ENCODE measurements around the gene SYNPO2. TPM values are rescaled to one million over a fixed set of nuclear protein-coding genes. Genes with fewer than 3 reads are reported as not detected.

Gene SYNPO2
- total and polyA plus RNA-seq, 2 donors (not counting 1 experiment from before 2014, with no cell fraction given): 0.03 to 0.20 TPM

- ATAC-seq (ENCODE audit: low read depth): no peak
- Histone ChIP-seq H3K27me3 (replicated peaks in 1 of 4; ENCODE audit: control extremely low read depth in 1 of 4, control insufficient read depth in 3 of 4, insufficient read depth in 4 of 4, low read length in 3 of 4) (no peaks in the 10 kb centered on the region), H4K20me1 (ENCODE audit: control insufficient read depth, insufficient read depth, low read length, poor library complexity, severe bottlenecking) (no peaks in the 10 kb centered on the region), H3K36me3 (replicated peaks in 1 of 2; ENCODE audit: control extremely low read depth in 1 of 2, control insufficient read depth in 1 of 2, extremely low read depth in 1 of 2, insufficient read depth in 2 of 2, low read length in 1 of 2) (no peaks in the 10 kb centered on the region), H3K27ac (ENCODE audit: low read length in 2 of 2) (no peak overlapping the region), H3K4me1 (ENCODE audit: control insufficient read depth in 2 of 2, insufficient read depth in 2 of 2, low read length in 2 of 2) (no peaks in the 10 kb centered on the region), H3K4me3 (ENCODE audit: control extremely low read depth in 1 of 5, extremely low read depth in 1 of 5, insufficient read depth in 1 of 5, low read depth in 2 of 5, low read length in 4 of 5) (no peak overlapping the region), H3K79me2 (ENCODE audit: control insufficient read depth, insufficient read depth, low read length) (no peaks in the 10 kb centered on the region), H3K9me3 (ENCODE audit: control extremely low read depth in 1 of 3, control insufficient read depth in 2 of 3, insufficient read depth in 1 of 3, low read length in 2 of 3) (no peaks in the 10 kb centered on the region), H3K4me2 (replicated peaks; ENCODE audit: low read depth, low read length, poor library complexity, severe bottlenecking) (no peak overlapping the region), H2AFZ (ENCODE audit: insufficient read depth, low read depth, low read length, poor library complexity, severe bottlenecking) (no peak overlapping the region), H3K9ac (ENCODE audit: low read length) (no peak overlapping the region)
- no peaks in the 10 kb centered on the region for H3K9me3 Mint-ChIP-seq (ENCODE audit: insufficient read depth)
- peaks cover 17% of the 10 kb centered on the region for H3K27me3 Mint-ChIP-seq
- intact Hi-C loops (cut with micrococcal nuclease): no loop called here
- no peak for TF ChIP-seq EZH2 (IDR thresholded peaks at IDR 0.05; ENCODE audit: borderline replicate concordance, insufficient read depth, low read depth, low read length, poor library complexity, severe bottlenecking)
- TF ChIP-seq, protein P1, sequence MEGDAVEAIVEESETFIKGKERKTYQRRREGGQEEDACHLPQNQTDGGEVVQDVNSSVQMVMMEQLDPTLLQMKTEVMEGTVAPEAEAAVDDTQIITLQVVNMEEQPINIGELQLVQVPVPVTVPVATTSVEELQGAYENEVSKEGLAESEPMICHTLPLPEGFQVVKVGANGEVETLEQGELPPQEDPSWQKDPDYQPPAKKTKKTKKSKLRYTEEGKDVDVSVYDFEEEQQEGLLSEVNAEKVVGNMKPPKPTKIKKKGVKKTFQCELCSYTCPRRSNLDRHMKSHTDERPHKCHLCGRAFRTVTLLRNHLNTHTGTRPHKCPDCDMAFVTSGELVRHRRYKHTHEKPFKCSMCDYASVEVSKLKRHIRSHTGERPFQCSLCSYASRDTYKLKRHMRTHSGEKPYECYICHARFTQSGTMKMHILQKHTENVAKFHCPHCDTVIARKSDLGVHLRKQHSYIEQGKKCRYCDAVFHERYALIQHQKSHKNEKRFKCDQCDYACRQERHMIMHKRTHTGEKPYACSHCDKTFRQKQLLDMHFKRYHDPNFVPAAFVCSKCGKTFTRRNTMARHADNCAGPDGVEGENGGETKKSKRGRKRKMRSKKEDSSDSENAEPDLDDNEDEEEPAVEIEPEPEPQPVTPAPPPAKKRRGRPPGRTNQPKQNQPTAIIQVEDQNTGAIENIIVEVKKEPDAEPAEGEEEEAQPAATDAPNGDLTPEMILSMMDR (IDR thresholded peaks at IDR 0.05): no peak
- CTCF ChIA-PET: interaction anchor here (1.5 kb wide), 1 partner anchor 15 kb away, joined by 3 read pairs; no protein-coding TSS in a partner anchor
- 60% methylated on average over 4 of the region's 5 CpGs for WGBS (ENCODE audit: insufficient coverage)
- H3K4me3 Mint-ChIP-seq: no peak overlapping the region
- H3K27ac Mint-ChIP-seq: no peak overlapping the region
- no peak for DNase-seq
- POLR2A ChIA-PET: no interaction called here
- peaks cover 9% of the 10 kb centered on the region for H3K4me1 Mint-ChIP-seq
These were observed 105.4 kb downstream of the SYNPO2 start for GRCh38 chr4:118994030-118994429.

DNA sequence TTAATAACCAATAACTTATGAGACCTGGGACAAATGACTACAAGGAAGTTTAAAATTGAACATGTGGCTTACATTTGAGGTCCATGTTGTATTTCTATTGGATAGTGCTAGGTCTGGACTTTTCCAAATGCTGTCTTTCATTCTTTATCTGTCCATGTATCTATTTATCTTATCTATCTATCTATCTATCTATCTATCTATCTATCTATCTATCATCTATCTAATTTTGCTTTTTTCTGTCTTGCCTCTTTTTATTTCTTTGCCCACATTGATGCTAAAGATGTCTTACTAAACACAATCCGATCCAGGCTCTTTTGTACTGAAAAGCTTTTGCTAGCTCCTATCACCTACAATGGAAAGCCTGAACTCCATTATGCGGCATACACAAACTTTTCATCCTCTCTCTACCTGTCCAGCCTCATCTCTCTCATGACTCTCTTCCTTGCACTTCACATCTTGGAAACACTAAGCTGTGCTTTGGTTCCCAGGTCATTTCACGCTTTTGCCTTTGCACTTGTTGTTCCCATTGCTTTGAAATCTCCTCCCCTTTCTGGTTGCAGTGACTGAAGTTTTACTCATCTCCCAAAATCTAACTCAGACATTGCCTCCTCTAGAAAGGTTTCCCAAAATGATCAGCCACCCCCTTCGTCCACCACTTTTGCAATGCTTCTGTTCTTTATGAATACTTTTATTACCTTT, 107.2 kb downstream of the SYNPO2 start:
- ChIA-PET CTCF (interaction anchor here (1.5 kb wide), 1 partner anchor 17 kb away, joined by 3 read pairs; no protein-coding TSS in a partner anchor), POLR2A (no interaction called here)
- Histone ChIP-seq H3K27ac (ENCODE audit: low read length in 2 of 2) (no peak overlapping the region), H3K79me2 (ENCODE audit: control insufficient read depth, insufficient read depth, low read length) (no peaks in the 10 kb centered on the region), H3K9ac (ENCODE audit: low read length) (no peak overlapping the region), H3K4me1 (ENCODE audit: control insufficient read depth in 2 of 2, insufficient read depth in 2 of 2, low read length in 2 of 2) (no peaks in the 10 kb centered on the region), H3K36me3 (replicated peaks in 1 of 2; ENCODE audit: control extremely low read depth in 1 of 2, control insufficient read depth in 1 of 2, extremely low read depth in 1 of 2, insufficient read depth in 2 of 2, low read length in 1 of 2) (no peaks in the 10 kb centered on the region), H3K9me3 (ENCODE audit: control extremely low read depth in 1 of 3, control insufficient read depth in 2 of 3, insufficient read depth in 1 of 3, low read length in 2 of 3) (no peaks in the 10 kb centered on the region), H2AFZ (ENCODE audit: insufficient read depth, low read depth, low read length, poor library complexity, severe bottlenecking) (no peak overlapping the region), H4K20me1 (ENCODE audit: control insufficient read depth, insufficient read depth, low read length, poor library complexity, severe bottlenecking) (no peaks in the 10 kb centered on the region), H3K4me2 (replicated peaks; ENCODE audit: low read depth, low read length, poor library complexity, severe bottlenecking) (no peak overlapping the region), H3K27me3 (replicated peaks in 1 of 4; ENCODE audit: control extremely low read depth in 1 of 4, control insufficient read depth in 3 of 4, insufficient read depth in 4 of 4, low read length in 3 of 4) (no peaks in the 10 kb centered on the region), H3K4me3 (ENCODE audit: control extremely low read depth in 1 of 5, extremely low read depth in 1 of 5, insufficient read depth in 1 of 5, low read depth in 2 of 5, low read length in 4 of 5) (no peak overlapping the region)
- no peak for DNase-seq
- H3K27ac Mint-ChIP-seq: no peak overlapping the region
- 91% methylated on average over 3 of the region's 4 CpGs for WGBS (ENCODE audit: insufficient coverage)
- ATAC-seq (ENCODE audit: low read depth): no peak
- H3K9me3 Mint-ChIP-seq (ENCODE audit: insufficient read depth): no peaks in the 10 kb centered on the region
- no peak overlapping the region for H3K4me3 Mint-ChIP-seq
- H3K27me3 Mint-ChIP-seq: peaks cover 17% of the 10 kb centered on the region
- intact Hi-C loops (cut with micrococcal nuclease): no loop called here
- H3K4me1 Mint-ChIP-seq: peaks cover 9% of the 10 kb centered on the region
- no peak for TF ChIP-seq EZH2 (IDR thresholded peaks at IDR 0.05; ENCODE audit: borderline replicate concordance, insufficient read depth, low read depth, low read length, poor library complexity, severe bottlenecking)
- TF ChIP-seq, protein P1 (IDR thresholded peaks at IDR 0.05): no peak

Data from B cell (primary cell).